Endothelial cell of umbilical vein (primary cell): ENCODE data around the gene MTR. TPM values are rescaled to one million over a fixed set of nuclear protein-coding genes. Genes with fewer than 3 reads are reported as not detected.

Source experiments
- BruUV-seq: library from RNA; stranded (reverse); fragments of 400-500 nt; replicated peaks from 2 replicates; lab custom pipeline; 2021; lab: Mats Ljungman, UMichigan
- CTCF ChIA-PET: fragments of 300-600, 350-600 bp; sonication (Branson Sonifier 250); formaldehyde crosslinking; loops from one replicate; lab custom pipeline; 2021; ENCODE audit warnings: antibody characterized with exemption, inconsistent platforms; lab: Charles Lee
- POLR2A ChIA-PET: fragments of 300-600, 350-600 bp; sonication (Branson Sonifier 250); formaldehyde crosslinking; loops from one replicate; lab custom pipeline; 2021; ENCODE audit warnings: antibody characterized with exemption, inconsistent platforms; lab: Charles Lee
- DNase-seq: peaks from one replicate; pipeline ENCODE4 v3.0.0-alpha.2; 2011; ENCODE audit warnings: low read depth, low spot score
- FAIRE-seq: peaks from 2 replicates; lab custom pipeline; 2011; peaks lifted over from hg19 to GRCh38; lab: Jason Lieb, UNC
- H2AFZ ChIP-seq: 2 replicates; pipeline ENCODE4 v1.6.0; 2012; ENCODE audit warnings: low read depth, low read length, control low read depth, inconsistent platforms
- H3K27ac ChIP-seq: 2 replicates; pipeline ENCODE4 v1.5.1; 2011; ENCODE audit warnings: low read depth, mild to moderate bottlenecking, control low read depth, low read length, moderate library complexity; ENCODE audit not compliant: insufficient read depth
- H3K27me3 ChIP-seq, 2 experiments: 2 replicates each; pipeline versions ENCODE4 v1.6.0 to v1.6.1; 2011; ENCODE audit warnings: low read length in 2 of 2, mixed read lengths in 1 of 2; ENCODE audit not compliant: control insufficient read depth in 2 of 2, insufficient read depth in 2 of 2
- H3K36me3 ChIP-seq, 2 experiments: 2 replicates in 1 of 2; 3 replicates in 1 of 2; pipeline ENCODE4 v1.5.1; 2011; ENCODE audit warnings: low read length in 2 of 2, mild to moderate bottlenecking in 1 of 2, moderate library complexity in 1 of 2; ENCODE audit not compliant: control insufficient read depth in 2 of 2, insufficient read depth in 2 of 2; ENCODE audit errors: extremely low read depth in 1 of 2
- H3K4me1 ChIP-seq: 3 replicates; pipeline ENCODE4 v1.5.1; 2011; ENCODE audit warnings: mild to moderate bottlenecking, low read length; ENCODE audit not compliant: control insufficient read depth, insufficient read depth; ENCODE audit errors: extremely low read depth
- H3K4me2 ChIP-seq: 2 replicates; pipeline ENCODE4 v1.6.1; 2011; ENCODE audit warnings: low read length, control low read depth, mixed read lengths; ENCODE audit not compliant: insufficient read depth
- H3K4me3 ChIP-seq, 3 experiments: fragments of 200-600 bp in 1 of 3; sonication (generic), shearing (Covaris generic) in 1 of 3; replicated peaks in 1 of 3; 2 replicates each; pipeline ENCODE4 v1.5.1; 2011 to 2016; ENCODE audit warnings: control low read depth in 3 of 3, low read length in 3 of 3, mild to moderate bottlenecking in 2 of 3, inconsistent platforms in 1 of 3, low read depth in 1 of 3, moderate library complexity in 1 of 3; ENCODE audit not compliant: insufficient read depth in 1 of 3
- H3K79me2 ChIP-seq: 2 replicates; pipeline ENCODE4 v1.6.0; 2012; ENCODE audit warnings: low read length, inconsistent platforms; ENCODE audit not compliant: control insufficient read depth, insufficient read depth
- H3K9ac ChIP-seq: replicated peaks from 2 replicates; pipeline ENCODE3; 2011; ENCODE audit warnings: low read length, control low read depth; ENCODE audit not compliant: insufficient read depth; ENCODE audit errors: extremely low read depth
- H3K9me1 ChIP-seq: replicated peaks from 3 replicates; pipeline ENCODE4 v1.6.0; 2011; ENCODE audit warnings: mild to moderate bottlenecking, low read length; ENCODE audit not compliant: control insufficient read depth, insufficient read depth; ENCODE audit errors: extremely low read depth
- H3K9me3 ChIP-seq: replicated peaks from 2 replicates; pipeline ENCODE4 v1.5.1; 2012; ENCODE audit warnings: low read length, inconsistent platforms; ENCODE audit not compliant: control insufficient read depth, insufficient read depth
- H4K20me1 ChIP-seq: replicated peaks from 2 replicates; pipeline ENCODE3; 2011; ENCODE audit warnings: mild to moderate bottlenecking, low read length; ENCODE audit not compliant: control insufficient read depth, insufficient read depth; ENCODE audit errors: extremely low read depth
- CTCF ChIP-seq, 2 donors: IDR thresholded peaks; 1 replicate in 1 of 2; 2 replicates in 1 of 2; pipeline ENCODE4 v1.5.1; 2011; ENCODE audit warnings: low read length in 2 of 2, mild to moderate bottlenecking in 2 of 2, moderate library complexity in 2 of 2, control low read depth in 1 of 2, inconsistent platforms in 1 of 2, low read depth in 1 of 2; ENCODE audit not compliant: insufficient read depth in 1 of 2; ENCODE audit errors: extremely low read depth in 1 of 2
- EZH2 ChIP-seq: IDR thresholded peaks from 2 replicates; pipeline ENCODE4 v1.6.1; 2012; ENCODE audit warnings: borderline replicate concordance, low read depth, mild to moderate bottlenecking, moderate library complexity, low read length, inconsistent platforms; ENCODE audit not compliant: severe bottlenecking
- FOS ChIP-seq: IDR thresholded peaks from 2 replicates; pipeline ENCODE4 v1.6.1; 2011; ENCODE audit warnings: mild to moderate bottlenecking, low read length, moderate library complexity, borderline replicate concordance; ENCODE audit not compliant: insufficient read depth
- GATA2 ChIP-seq: IDR thresholded peaks from 2 replicates; pipeline ENCODE4 v1.7.0; 2011; ENCODE audit warnings: low read depth, mild to moderate bottlenecking, moderate library complexity, mixed read lengths, low read length; ENCODE audit not compliant: insufficient read length, insufficient read depth
- JUN ChIP-seq: IDR thresholded peaks from 2 replicates; pipeline ENCODE4 v1.6.1; 2011; ENCODE audit warnings: borderline replicate concordance, low read depth; ENCODE audit not compliant: insufficient read length, insufficient read depth
- MAX ChIP-seq: IDR thresholded peaks from 2 replicates; pipeline ENCODE4 v1.6.1; 2011; ENCODE audit not compliant: insufficient read depth, insufficient read length
- MYC ChIP-seq: IDR thresholded peaks from one replicate; pipeline ENCODE4 v1.6.1; 2011; ENCODE audit warnings: mild to moderate bottlenecking, low read depth, low read length
- POLR2A ChIP-seq: IDR thresholded peaks from 2 replicates; pipeline ENCODE4 v1.6.1; 2012; ENCODE audit warnings: low read depth, mild to moderate bottlenecking, control low read depth, low read length
- POLR2AphosphoS5 ChIP-seq: IDR thresholded peaks from 2 replicates; pipeline ENCODE4 v1.6.1; 2012; ENCODE audit warnings: low read depth, mild to moderate bottlenecking, control low read depth, low read length, moderate library complexity; ENCODE audit not compliant: insufficient read depth
- dilution Hi-C: fragments of 300-500 bp; cut with MboI; formaldehyde crosslinking; loops from one replicate; pipeline ENCODE4 v1.15.0; 2019; ENCODE audit warnings: low sequenced_read_pairs; ENCODE audit not compliant: extremely low pct_ligation_motif_present
- intact Hi-C: fragments of 100-400 bp; cut with micrococcal nuclease; formaldehyde crosslinking; loops from one replicate; pipeline ENCODE4 v1.10.0; 2022
- polyA plus RNA-seq, 4 experiments: library from polyadenylated mRNA; depleted of rRNA in 3 of 4; stranded (reverse) in 3 of 4; unstranded in 1 of 4; fragments of >200 nt; gene quantifications; 2 replicates each; pipeline versions ENCODE4 v1.2.1 to v1.2.3, GENCODE V29; 2011 to 2012; ENCODE audit warnings: missing spikeins in 1 of 4
- total RNA-seq: library from RNA; stranded (reverse); gene quantifications from 2 replicates; pipeline ENCODE4 v1.2.3, GENCODE V29; 2021

Gene MTR
- total and polyA plus RNA-seq, 2 donors (not counting 3 experiments of a cell fraction or from before 2014, with no cell fraction given), result 6.7 to 45.2 TPM

- FAIRE-seq (no peak), DNase-seq (no peak)
- POLR2A ChIA-PET, result no interaction called here
- TF ChIP-seq GATA2, result no peak
- Histone ChIP-seq H3K4me1 (no peaks in the 10 kb centered on the region), H3K9me1 (no peaks in the 10 kb centered on the region), H3K79me2 (no peaks in the 10 kb centered on the region), H3K4me2 (no peak overlapping the region), H3K36me3 (no peaks in the 10 kb centered on the region), H4K20me1 (no peaks in the 10 kb centered on the region), H2AFZ (no peak overlapping the region), H3K9me3 (no peaks in the 10 kb centered on the region), H3K27ac (no peak overlapping the region), H3K4me3 (no peak overlapping the region), H3K27me3 (peaks cover 2 to 3% of the 10 kb centered on the region in 2 experiments), H3K9ac (no peak overlapping the region)
- dilution Hi-C loops (no loop called here), intact Hi-C loops (no loop called here)
- BruUV-seq, result no TSS peak
- CTCF ChIA-PET, result interaction anchor here (1.2 to 2.3 kb wide), 4 partner anchors 8 to 158 kb away, joined by 3 to 28 read pairs (median 6); no protein-coding TSS in a partner anchor
Measured at GRCh38 chr1:236767276-236767675, 27.8 kb upstream of the MTR start.

GRCh38 chr1:236768601-236769000 is 26.5 kb upstream of the MTR start:
- H3K9ac ChIP-seq, result no peak overlapping the region
- intact Hi-C loops (no loop called here), dilution Hi-C loops (no loop called here)
- H3K36me3 ChIP-seq, result no peaks in the 10 kb centered on the region
- no peak overlapping the region for H3K27ac ChIP-seq
- no peak overlapping the region for H2AFZ ChIP-seq
- CTCF ChIA-PET, result interaction anchor here (0.5 to 2.3 kb wide), 6 partner anchors 10 to 164 kb away, joined by 3 to 28 read pairs (median 4); partner anchors contain the start of gene HEATR1
- H4K20me1 ChIP-seq, result no peaks in the 10 kb centered on the region
- H3K27me3 ChIP-seq, result peaks cover 2 to 3% of the 10 kb centered on the region in 2 experiments
- no peaks in the 10 kb centered on the region for H3K9me1 ChIP-seq
- TF ChIP-seq MYC (no peak), GATA2 (no peak), CTCF (IDR thresholded peaks at IDR 0.05; ENCODE audit: extremely low read depth in 1 of 2, insufficient read depth in 1 of 2, low read depth in 1 of 2, low read length in 2 of 2) (no peak), JUN (no peak), POLR2A (no peak), FOS (no peak), EZH2 (no peak), POLR2AphosphoS5 (no peak), MAX (no peak)
- H3K79me2 ChIP-seq, result no peaks in the 10 kb centered on the region
- no TSS peak for BruUV-seq
- POLR2A ChIA-PET, result no interaction called here
- H3K9me3 ChIP-seq, result no peaks in the 10 kb centered on the region
- no peak for DNase-seq
- no peak for FAIRE-seq
- H3K4me2 ChIP-seq, result no peak overlapping the region
- no peaks in the 10 kb centered on the region for H3K4me1 ChIP-seq
- H3K4me3 ChIP-seq, result no peak overlapping the region
